ENCODE results near the gene AGBL4. TPM values are rescaled to one million over a fixed set of nuclear protein-coding genes. Genes with fewer than 3 reads are reported as not detected.

The AGBL4 gene
- total and polyA plus RNA-seq, 2 of the 4 experiments (the other 2 are of a cell fraction) = not detected

DNA sequence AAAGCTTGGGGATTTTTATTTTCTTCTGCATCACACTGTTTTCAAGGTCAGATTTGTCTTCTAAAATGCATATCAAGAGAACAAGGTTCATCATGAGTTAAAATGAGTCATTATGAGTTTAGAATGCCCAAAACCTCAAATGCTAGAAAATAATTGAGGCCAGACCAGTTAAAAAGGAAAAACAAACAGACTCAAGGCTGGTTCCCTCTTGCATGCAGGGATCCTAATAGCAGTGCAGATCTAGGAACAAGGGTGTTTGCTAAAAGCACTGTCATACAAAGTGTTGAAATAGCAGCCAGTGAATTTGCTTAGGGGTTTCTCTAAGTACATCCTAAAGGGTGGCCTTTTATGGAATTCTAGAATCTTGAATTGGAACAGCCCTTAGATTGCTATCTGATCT is 1262.3 kb downstream of the AGBL4 start:
- H2BK15ac ChIP-seq (ENCODE audit: low read depth, low read length) = no peak overlapping the region
- no peak overlapping the region for H3K56ac ChIP-seq (ENCODE audit: extremely low read depth, insufficient read depth, low read length)
- ChIA-PET POLR2A (ENCODE audit: unreplicated experiment) (no interaction called here), CTCF (no interaction called here)
- no peak; the same call in 1 of the 2 replicates for ATAC-seq (ENCODE audit: low read depth)
- H3K14ac ChIP-seq (replicated peaks; ENCODE audit: low read depth, low read length) = no peak overlapping the region
- dilution Hi-C loops (cut with HindIII; ENCODE audit: low sequenced_read_pairs, unreplicated experiment) (no loop called here), intact Hi-C loops (cut with micrococcal nuclease) (no loop called here), in situ Hi-C loops (cut with MboI; ENCODE audit: low sequenced_read_pairs) (no loop called here)
- TF ChIP-seq, protein P1, sequence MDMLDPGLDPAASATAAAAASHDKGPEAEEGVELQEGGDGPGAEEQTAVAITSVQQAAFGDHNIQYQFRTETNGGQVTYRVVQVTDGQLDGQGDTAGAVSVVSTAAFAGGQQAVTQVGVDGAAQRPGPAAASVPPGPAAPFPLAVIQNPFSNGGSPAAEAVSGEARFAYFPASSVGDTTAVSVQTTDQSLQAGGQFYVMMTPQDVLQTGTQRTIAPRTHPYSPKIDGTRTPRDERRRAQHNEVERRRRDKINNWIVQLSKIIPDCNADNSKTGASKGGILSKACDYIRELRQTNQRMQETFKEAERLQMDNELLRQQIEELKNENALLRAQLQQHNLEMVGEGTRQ (IDR thresholded peaks at IDR 0.05; ENCODE audit: low read depth, low read length) = no peak
- TF ChIP-seq RCOR1 (IDR thresholded peaks at IDR 0.05; ENCODE audit: insufficient replicate concordance, low read length) (no peak), FOS (IDR thresholded peaks at IDR 0.05; ENCODE audit: low read depth, low read length) (no peak), MAFK (IDR thresholded peaks at IDR 0.05; ENCODE audit: low read depth, low read length) (no peak), RFX5 (IDR thresholded peaks at IDR 0.05; ENCODE audit: low read depth, low read length) (no peak)
- H3K23ac ChIP-seq (ENCODE audit: low read depth, low read length) = no peak overlapping the region
- H3K9me1 ChIP-seq (ENCODE audit: insufficient read depth, low read length) = no peaks in the 10 kb centered on the region
- H4K20me1 ChIP-seq (ENCODE audit: insufficient read depth, low read length) = no peaks in the 10 kb centered on the region
- H2AK9ac ChIP-seq (replicated peaks; ENCODE audit: low read depth, low read length, poor library complexity) = no peak overlapping the region
- no peak overlapping the region for H2AFZ ChIP-seq (replicated peaks; ENCODE audit: low read length, poor library complexity)
- H3K4me3 ChIP-seq (ENCODE audit: insufficient read depth, low read depth, low read length) = no peak overlapping the region
- H3K4ac ChIP-seq (ENCODE audit: low read depth, low read length) = no peak overlapping the region
- no peak overlapping the region for H4K8ac ChIP-seq (ENCODE audit: low read depth in 2 of 2, low read length in 2 of 2)
- BruUV-seq (replicated peaks) = no TSS peak
- no peak overlapping the region for H4K91ac ChIP-seq (ENCODE audit: insufficient read depth, low read depth, low read length)
- no peaks in the 10 kb centered on the region for H3K79me1 ChIP-seq (ENCODE audit: low read depth in 1 of 2, low read length in 2 of 2)
- H4K5ac ChIP-seq (ENCODE audit: low read depth, low read length) = no peak overlapping the region
- H2BK20ac ChIP-seq (ENCODE audit: low read depth, low read length) = no peak overlapping the region
- peaks cover 2% of the 10 kb centered on the region; the same call in 1 of the 2 replicates for H3K36me3 ChIP-seq (ENCODE audit: control insufficient read depth, insufficient read depth, low read length)
- no peak overlapping the region for H2BK5ac ChIP-seq (ENCODE audit: low read depth, low read length, poor library complexity, severe bottlenecking)
- H3K4me2 ChIP-seq (ENCODE audit: low read depth, low read length) = no peak overlapping the region
- no peak overlapping the region for H3K27ac ChIP-seq (ENCODE audit: insufficient read depth, low read length)
- DNase-seq = peak; percentile 39
- H2AK5ac ChIP-seq (ENCODE audit: low read depth, low read length) = no peak overlapping the region
- peaks cover 2% of the 10 kb centered on the region; the same call in 1 of the 2 replicates for H3K4me1 ChIP-seq (ENCODE audit: control insufficient read depth, insufficient read depth, low read length)
- H3K18ac ChIP-seq (ENCODE audit: low read depth, low read length) = no peak overlapping the region
- no peaks in the 10 kb centered on the region for H3K9me3 ChIP-seq (ENCODE audit: control insufficient read depth, insufficient read depth, low read length)
- no peaks in the 10 kb centered on the region for H3K27me3 ChIP-seq (ENCODE audit: control insufficient read depth, insufficient read depth, low read length)
- no peak overlapping the region for H2BK120ac ChIP-seq (ENCODE audit: low read depth, low read length)
- no peak overlapping the region for H3K9ac ChIP-seq (ENCODE audit: low read depth, low read length)
